Astrocyte (in vitro differentiated cells and primary cell): ENCODE measurements around the gene KLF7. TPM values are rescaled to one million over a fixed set of nuclear protein-coding genes. Genes with fewer than 3 reads are reported as not detected.
A peak's percentile ranks its signal among the peaks of the same experiment; 100 is the strongest.

Source experiments
- DNase-seq: peaks from one replicate; pipeline ENCODE4 v3.0.0-alpha.2; 2010; ENCODE audit warnings: low read depth
- FAIRE-seq: peaks from 2 replicates; lab custom pipeline; 2011; peaks lifted over from hg19 to GRCh38; lab: Jason Lieb, UNC
- H2AFZ ChIP-seq: 2 replicates; pipeline ENCODE4 v1.6.0; 2012; ENCODE audit warnings: low read depth, low read length, inconsistent platforms
- H3K27ac ChIP-seq: 2 replicates; pipeline ENCODE4 v1.5.1; 2011; ENCODE audit warnings: low read depth, low read length, inconsistent platforms
- H3K27me3 ChIP-seq: 2 replicates; pipeline ENCODE4 v1.6.0; 2011; ENCODE audit warnings: low read length, inconsistent platforms; ENCODE audit not compliant: insufficient read depth
- H3K36me3 ChIP-seq: 2 replicates; pipeline ENCODE4 v1.5.1; 2011; ENCODE audit warnings: low read length, inconsistent platforms; ENCODE audit not compliant: insufficient read depth
- H3K4me1 ChIP-seq: 2 replicates; pipeline ENCODE4 v1.5.1; 2011; ENCODE audit warnings: low read length, inconsistent platforms; ENCODE audit not compliant: insufficient read depth
- H3K4me2 ChIP-seq: 2 replicates; pipeline ENCODE4 v1.6.0; 2012; ENCODE audit warnings: low read length, inconsistent platforms
- H3K4me3 ChIP-seq: 2 replicates; pipeline ENCODE4 v1.5.1; 2011; ENCODE audit warnings: low read depth, mild to moderate bottlenecking, low read length, inconsistent platforms; ENCODE audit not compliant: insufficient read depth
- H3K79me2 ChIP-seq: 2 replicates; pipeline ENCODE4 v1.6.0; 2012; ENCODE audit warnings: mild to moderate bottlenecking, low read length, inconsistent platforms; ENCODE audit not compliant: insufficient read depth
- H3K9ac ChIP-seq: 2 replicates; pipeline ENCODE4 v1.6.0; 2012; ENCODE audit warnings: mild to moderate bottlenecking, low read length, inconsistent platforms
- H3K9me3 ChIP-seq: 2 replicates; pipeline ENCODE4 v1.5.1; 2012; ENCODE audit warnings: low read depth, mild to moderate bottlenecking, low read length, inconsistent platforms; ENCODE audit not compliant: insufficient read depth
- H4K20me1 ChIP-seq: 2 replicates; pipeline ENCODE4 v1.6.0; 2012; ENCODE audit warnings: low read length, inconsistent platforms; ENCODE audit not compliant: insufficient read depth
- H3K27ac Mint-ChIP-seq: one replicate; pipeline ENCODE4 v1.8.0; 2021; ENCODE audit warnings: mild to moderate bottlenecking, mixed read lengths; ENCODE audit not compliant: unreplicated experiment
- H3K27me3 Mint-ChIP-seq: one replicate; pipeline ENCODE4 v1.8.0; 2021; ENCODE audit warnings: low read depth, mixed read lengths; ENCODE audit not compliant: unreplicated experiment
- H3K36me3 Mint-ChIP-seq: one replicate; pipeline ENCODE4 v1.8.0; 2021; ENCODE audit warnings: low read depth, mixed read lengths; ENCODE audit not compliant: unreplicated experiment
- H3K4me1 Mint-ChIP-seq: one replicate; pipeline ENCODE4 v1.8.0; 2021; ENCODE audit warnings: low read depth, mixed read lengths; ENCODE audit not compliant: unreplicated experiment
- H3K4me3 Mint-ChIP-seq: one replicate; pipeline ENCODE4 v1.8.0; 2021; ENCODE audit warnings: mild to moderate bottlenecking, moderate library complexity, mixed read lengths; ENCODE audit not compliant: unreplicated experiment
- H3K9me3 Mint-ChIP-seq: one replicate; pipeline ENCODE4 v1.8.0; 2021; ENCODE audit warnings: mild to moderate bottlenecking, mixed read lengths; ENCODE audit not compliant: unreplicated experiment
- CTCF ChIP-seq: IDR thresholded peaks from 2 replicates; pipeline ENCODE4 v1.5.1; 2011; ENCODE audit warnings: low read depth, mild to moderate bottlenecking, inconsistent platforms, low read length, moderate library complexity; ENCODE audit not compliant: insufficient read depth
- EZH2 ChIP-seq: IDR thresholded peaks from 2 replicates; pipeline ENCODE4 v1.6.1; 2012; ENCODE audit warnings: mild to moderate bottlenecking, low read length, inconsistent platforms; ENCODE audit not compliant: insufficient read depth
- total RNA-seq: library from RNA; stranded (reverse); gene quantifications from 2 replicates; pipeline ENCODE4 v1.2.1, GENCODE V29; 2021

Gene KLF7
- total RNA-seq, 1 donor from 2014 or later, result 81.2 TPM

- H3K4me1 Mint-ChIP-seq, result peaks cover 14% of the 10 kb centered on the region
- no peak overlapping the region for H2AFZ ChIP-seq
- H3K9me3 ChIP-seq, result no peaks in the 10 kb centered on the region
- H3K4me2 ChIP-seq, result no peak overlapping the region
- no peaks in the 10 kb centered on the region for H4K20me1 ChIP-seq
- H3K4me3 Mint-ChIP-seq, result no peak overlapping the region
- H3K36me3 ChIP-seq, result no peaks in the 10 kb centered on the region
- no peak overlapping the region for H3K4me3 ChIP-seq
- H3K27me3 ChIP-seq, result no peaks in the 10 kb centered on the region
- TF ChIP-seq CTCF, result no peak
- no peak for TF ChIP-seq EZH2
- H3K9me3 Mint-ChIP-seq, result peaks cover 3% of the 10 kb centered on the region
- H3K27ac ChIP-seq, result no peak overlapping the region
- no peak overlapping the region for H3K27ac Mint-ChIP-seq
- H3K36me3 Mint-ChIP-seq, result peaks cover 4% of the 10 kb centered on the region
- DNase-seq (peak; percentile 29), FAIRE-seq (no peak)
- peaks cover 35% of the 10 kb centered on the region for H3K4me1 ChIP-seq
- no peaks in the 10 kb centered on the region for H3K79me2 ChIP-seq
- no peaks in the 10 kb centered on the region for H3K27me3 Mint-ChIP-seq
- no peak overlapping the region for H3K9ac ChIP-seq
Observed at GRCh38 chr2:207183506-207183905, 17.8 kb upstream of the KLF7 start.

GRCh38 chr2:207182911-207183310, 17.2 kb upstream of the KLF7 start:
- Histone ChIP-seq H3K4me2 (no peak overlapping the region), H2AFZ (no peak overlapping the region), H3K9me3 (no peaks in the 10 kb centered on the region), H3K4me1 (peaks cover 35% of the 10 kb centered on the region), H3K27me3 (no peaks in the 10 kb centered on the region), H3K9ac (peak overlapping the region; percentile 40), H3K36me3 (no peaks in the 10 kb centered on the region), H3K27ac (peak overlapping the region; percentile 18), H4K20me1 (no peaks in the 10 kb centered on the region), H3K79me2 (no peaks in the 10 kb centered on the region), H3K4me3 (no peak overlapping the region)
- H3K4me3 Mint-ChIP-seq, result no peak overlapping the region
- DNase-seq (peak; percentile 75), FAIRE-seq (no peak)
- H3K27ac Mint-ChIP-seq, result no peak overlapping the region
- H3K4me1 Mint-ChIP-seq, result peaks cover 14% of the 10 kb centered on the region
- H3K36me3 Mint-ChIP-seq, result peaks cover 4% of the 10 kb centered on the region
- peaks cover 3% of the 10 kb centered on the region for H3K9me3 Mint-ChIP-seq
- TF ChIP-seq EZH2, result no peak
- TF ChIP-seq CTCF, result no peak
- H3K27me3 Mint-ChIP-seq, result no peaks in the 10 kb centered on the region

- H3K4me1 ChIP-seq, result peaks cover 35% of the 10 kb centered on the region
- H3K4me3 Mint-ChIP-seq, result no peak overlapping the region
- H2AFZ ChIP-seq, result no peak overlapping the region
- H3K79me2 ChIP-seq, result no peaks in the 10 kb centered on the region
- H3K9ac ChIP-seq, result no peak overlapping the region
- no peak overlapping the region for H3K27ac Mint-ChIP-seq
- H3K27me3 Mint-ChIP-seq, result no peaks in the 10 kb centered on the region
- no peak overlapping the region for H3K4me2 ChIP-seq
- H3K36me3 Mint-ChIP-seq, result peaks cover under 1% of the 10 kb centered on the region
- DNase-seq (no peak), FAIRE-seq (no peak)
- H3K4me1 Mint-ChIP-seq, result peaks cover 14% of the 10 kb centered on the region
- no peak overlapping the region for H3K27ac ChIP-seq
- no peaks in the 10 kb centered on the region for H3K36me3 ChIP-seq
- H3K9me3 Mint-ChIP-seq, result no peaks in the 10 kb centered on the region
- TF ChIP-seq EZH2, result no peak
- TF ChIP-seq CTCF, result no peak
- H3K9me3 ChIP-seq, result no peaks in the 10 kb centered on the region
- no peaks in the 10 kb centered on the region for H3K27me3 ChIP-seq
- H4K20me1 ChIP-seq, result no peaks in the 10 kb centered on the region
- no peak overlapping the region for H3K4me3 ChIP-seq
Observed at GRCh38 chr2:207181526-207182274, 16.0 kb upstream of the KLF7 start.
